Measurements from ENCODE around the gene ISCA2.

- TF ChIP-seq CTCF (IDR thresholded peaks at IDR 0.05) (no peak), POLR2A (IDR thresholded peaks at IDR 0.05) (no peak)
These were observed 34.8 kb downstream of the ISCA2 start for GRCh38 chr14:74528406-74528805.

All from heart left ventricle (tissue), 13 donors.